Mesenchymal stem cell (in vitro differentiated cells and primary cell): ENCODE data around the gene C16orf92.

Source experiments
- DNase-seq: peaks from one replicate; pipeline ENCODE4 v3.0.0-alpha.2; 2013
- H2AFZ ChIP-seq: one replicate; pipeline ENCODE4 v1.6.1; 2013; ENCODE audit warnings: low read depth, mild to moderate bottlenecking, control low read depth, inconsistent platforms, low read length, moderate library complexity
- H2AK5ac ChIP-seq: 2 replicates; pipeline ENCODE4 v1.6.1; 2013; ENCODE audit warnings: low read length, moderate library complexity, mild to moderate bottlenecking, inconsistent platforms; ENCODE audit not compliant: severe bottlenecking
- H2BK120ac ChIP-seq: one replicate; pipeline ENCODE4 v1.6.1; 2013; ENCODE audit warnings: low read depth, mild to moderate bottlenecking, inconsistent platforms, low read length, moderate library complexity
- H2BK12ac ChIP-seq, 2 experiments: one replicate each; pipeline ENCODE4 v1.6.1; 2013; ENCODE audit warnings: inconsistent platforms in 2 of 2, low read length in 2 of 2, mild to moderate bottlenecking in 2 of 2, moderate library complexity in 2 of 2, control low read depth in 1 of 2
- H2BK15ac ChIP-seq: one replicate; pipeline ENCODE4 v1.6.1; 2013; ENCODE audit warnings: mild to moderate bottlenecking, low read depth, inconsistent platforms; ENCODE audit not compliant: poor library complexity, severe bottlenecking
- H2BK5ac ChIP-seq: 2 replicates; pipeline ENCODE4 v1.6.1; 2013; ENCODE audit warnings: low read depth, mild to moderate bottlenecking, low read length, control low read depth, inconsistent platforms; ENCODE audit not compliant: poor library complexity, severe bottlenecking
- H3K14ac ChIP-seq, 2 experiments: one replicate each; pipeline ENCODE4 v1.6.1; 2013; ENCODE audit warnings: inconsistent platforms in 2 of 2, low read length in 2 of 2, control low read depth in 1 of 2, mild to moderate bottlenecking in 1 of 2, moderate library complexity in 1 of 2
- H3K18ac ChIP-seq, 2 experiments: one replicate each; pipeline ENCODE4 v1.6.1; 2013; ENCODE audit warnings: inconsistent platforms in 2 of 2, low read length in 2 of 2, control low read depth in 1 of 2, low read depth in 1 of 2, mild to moderate bottlenecking in 1 of 2
- H3K23ac ChIP-seq, 2 experiments: one replicate each; pipeline ENCODE4 v1.6.1; 2013; ENCODE audit warnings: inconsistent platforms in 2 of 2, low read length in 2 of 2, mild to moderate bottlenecking in 2 of 2, moderate library complexity in 2 of 2, control low read depth in 1 of 2
- H3K27ac ChIP-seq: 2 replicates; pipeline ENCODE4 v1.5.1; 2013; ENCODE audit warnings: mild to moderate bottlenecking, moderate library complexity, low read length, control low read depth, inconsistent platforms; ENCODE audit not compliant: poor library complexity, severe bottlenecking
- H3K27me3 ChIP-seq, 2 experiments: 2 replicates each; pipeline versions ENCODE4 v1.6.1 to v1.7.0; 2013; ENCODE audit warnings: low read length in 2 of 2, mild to moderate bottlenecking in 2 of 2, moderate library complexity in 2 of 2, control low read depth in 1 of 2, inconsistent platforms in 1 of 2; ENCODE audit not compliant: control insufficient read depth in 1 of 2, insufficient read depth in 1 of 2
- H3K36me3 ChIP-seq, 2 experiments: 2 replicates each; pipeline versions ENCODE4 v1.6.1 to v1.7.0; 2013; ENCODE audit warnings: low read length in 2 of 2, control low read depth in 1 of 2, inconsistent platforms in 1 of 2, low read depth in 1 of 2, mild to moderate bottlenecking in 1 of 2; ENCODE audit not compliant: insufficient read depth in 2 of 2, control insufficient read depth in 1 of 2
- H3K4ac ChIP-seq, 2 experiments: one replicate each; pipeline ENCODE4 v1.6.1; 2013; ENCODE audit warnings: inconsistent platforms in 2 of 2, low read length in 2 of 2, mild to moderate bottlenecking in 2 of 2, moderate library complexity in 2 of 2, control low read depth in 1 of 2, low read depth in 1 of 2
- H3K4me1 ChIP-seq: 2 replicates; pipeline ENCODE4 v1.6.1; 2013; ENCODE audit warnings: low read depth, low read length, control low read depth; ENCODE audit not compliant: control insufficient read depth, insufficient read depth
- H3K4me2 ChIP-seq: 2 replicates; pipeline ENCODE4 v1.6.1; 2013; ENCODE audit warnings: low read length, mild to moderate bottlenecking, inconsistent platforms; ENCODE audit not compliant: poor library complexity, severe bottlenecking
- H3K4me3 ChIP-seq, 2 experiments: 2 replicates each; pipeline versions ENCODE4 v1.5.1 to v1.7.0; 2013; ENCODE audit warnings: low read length in 2 of 2, mild to moderate bottlenecking in 2 of 2, control low read depth in 1 of 2, low read depth in 1 of 2; ENCODE audit not compliant: insufficient read depth in 1 of 2
- H3K79me1 ChIP-seq: replicated peaks from 2 replicates; pipeline ENCODE4 v1.6.1; 2013; ENCODE audit warnings: mild to moderate bottlenecking, control low read depth, low read length, inconsistent platforms; ENCODE audit not compliant: poor library complexity, severe bottlenecking
- H3K9ac ChIP-seq: 2 replicates; pipeline ENCODE4 v1.7.0; 2013; ENCODE audit warnings: mild to moderate bottlenecking, low read length, moderate library complexity
- H3K9me3 ChIP-seq: 2 replicates; pipeline ENCODE4 v1.7.0; 2013; ENCODE audit warnings: mild to moderate bottlenecking, low read length; ENCODE audit not compliant: control insufficient read depth
- H4K8ac ChIP-seq: one replicate; pipeline ENCODE4 v1.6.1; 2013; ENCODE audit warnings: inconsistent platforms, mild to moderate bottlenecking, low read length, moderate library complexity
- H4K91ac ChIP-seq: one replicate; pipeline ENCODE4 v1.6.1; 2013; ENCODE audit warnings: mild to moderate bottlenecking, low read length, inconsistent platforms
- WGBS: methylation state at CpG from one replicate; pipeline ENCODE4 v1.1.7; 2013; ENCODE audit warnings: mixed read lengths; 5-methylcytosine and 5-hydroxymethylcytosine counted together

C16orf92 gene

GRCh38 chr16:30041841-30042240 is 18.8 kb downstream of the C16orf92 start:
- Histone ChIP-seq H2AFZ (no peak overlapping the region), H3K14ac (no peak overlapping the region), H3K4me3 (no peak overlapping the region), H2BK15ac (no peak overlapping the region), H3K27ac (no peak overlapping the region), H3K27me3 (peaks cover 5 to 12% of the 10 kb centered on the region in 2 experiments), H4K8ac (no peak overlapping the region), H3K18ac (no peak overlapping the region), H3K79me1 (no peaks in the 10 kb centered on the region), H4K91ac (no peak overlapping the region), H2BK5ac (no peak overlapping the region), H2AK5ac (no peak overlapping the region), H3K23ac (no peak overlapping the region), H2BK12ac (no peak overlapping the region), H3K9me3 (no peaks in the 10 kb centered on the region), H3K9ac (no peak overlapping the region), H2BK120ac (no peak overlapping the region), H3K4me1 (no peaks in the 10 kb centered on the region), H3K4ac (no peak overlapping the region), H3K36me3 (no peaks in the 10 kb centered on the region), H3K4me2 (no peak overlapping the region)
- WGBS = 88% methylated on average over 1 of the region's 5 CpGs
- peak; percentile 52 for DNase-seq

- H3K27me3 ChIP-seq = peaks cover 4 to 5% of the 10 kb centered on the region in 2 experiments
- H3K27ac ChIP-seq = no peak overlapping the region
- no peak overlapping the region for H3K23ac ChIP-seq
- 65% methylated on average over 6 of the region's 8 CpGs for WGBS
- no peaks in the 10 kb centered on the region for H3K36me3 ChIP-seq
- H3K18ac ChIP-seq = no peak overlapping the region
- H3K4ac ChIP-seq = no peak overlapping the region
- no peak overlapping the region for H3K4me2 ChIP-seq
- no peak overlapping the region for H4K91ac ChIP-seq
- no peak overlapping the region for H2BK12ac ChIP-seq
- no peaks in the 10 kb centered on the region for H3K4me1 ChIP-seq
- DNase-seq = no peak
- H2BK5ac ChIP-seq = no peak overlapping the region
- no peaks in the 10 kb centered on the region for H3K9me3 ChIP-seq
- no peak overlapping the region for H4K8ac ChIP-seq
- no peak overlapping the region for H3K9ac ChIP-seq
- H2AFZ ChIP-seq = no peak overlapping the region
- no peak overlapping the region for H3K14ac ChIP-seq
- H3K79me1 ChIP-seq = no peaks in the 10 kb centered on the region
- H2BK120ac ChIP-seq = no peak overlapping the region
- no peak overlapping the region for H3K4me3 ChIP-seq
- no peak overlapping the region for H2BK15ac ChIP-seq
- H2AK5ac ChIP-seq = no peak overlapping the region
These were observed 23.2 kb downstream of the C16orf92 start for GRCh38 chr16:30046178-30046577.

- no peak overlapping the region for H3K18ac ChIP-seq
- H3K36me3 ChIP-seq = no peaks in the 10 kb centered on the region
- H3K9ac ChIP-seq = no peak overlapping the region
- H3K79me1 ChIP-seq = no peaks in the 10 kb centered on the region
- H2BK15ac ChIP-seq = no peak overlapping the region
- no peak for DNase-seq
- peaks cover 4 to 5% of the 10 kb centered on the region in 2 experiments for H3K27me3 ChIP-seq
- H2BK120ac ChIP-seq = no peak overlapping the region
- no peak overlapping the region for H2AK5ac ChIP-seq
- no peak overlapping the region for H3K14ac ChIP-seq
- H2AFZ ChIP-seq = no peak overlapping the region
- H2BK5ac ChIP-seq = no peak overlapping the region
- H3K23ac ChIP-seq = no peak overlapping the region
- H4K91ac ChIP-seq = no peak overlapping the region
- H3K4me2 ChIP-seq = no peak overlapping the region
- no peak overlapping the region for H2BK12ac ChIP-seq
- H3K4ac ChIP-seq = no peak overlapping the region
- no peaks in the 10 kb centered on the region for H3K9me3 ChIP-seq
- H3K4me1 ChIP-seq = no peaks in the 10 kb centered on the region
- WGBS = no CpG with 5 or more reads among the region's 1 CpG
- H3K27ac ChIP-seq = no peak overlapping the region
- H3K4me3 ChIP-seq = no peak overlapping the region
- H4K8ac ChIP-seq = no peak overlapping the region
These were observed 23.6 kb downstream of the C16orf92 start for GRCh38 chr16:30046588-30046987.

GRCh38 chr16:30049871-30050270 is 26.9 kb downstream of the C16orf92 start:
- 95% methylated on average over 8 of the region's 8 CpGs for WGBS

More at GRCh38 chr16:30049871-30050270, 26.9 kb downstream of the C16orf92 start:
- H2BK5ac ChIP-seq = no peak overlapping the region
- no peaks in the 10 kb centered on the region for H3K9me3 ChIP-seq
- no peak overlapping the region for H3K27ac ChIP-seq
- H3K18ac ChIP-seq = no peak overlapping the region
- H2BK120ac ChIP-seq = no peak overlapping the region
- no peak for DNase-seq
- no peak overlapping the region for H3K4ac ChIP-seq
- H2BK12ac ChIP-seq = no peak overlapping the region
- peak overlapping the region; percentile 12 for H2BK15ac ChIP-seq
- H2AK5ac ChIP-seq = no peak overlapping the region
- H3K4me1 ChIP-seq = peaks cover 7% of the 10 kb centered on the region
- H4K8ac ChIP-seq = no peak overlapping the region
- H3K27me3 ChIP-seq = peaks cover 4 to 5% of the 10 kb centered on the region in 2 experiments
- H3K36me3 ChIP-seq = no peaks in the 10 kb centered on the region
- H3K9ac ChIP-seq = no peak overlapping the region
- no peak overlapping the region for H3K4me3 ChIP-seq
- no peak overlapping the region for H2AFZ ChIP-seq
- H3K23ac ChIP-seq = peak overlapping the region in 1 of 2 experiments; percentile 5
- H3K14ac ChIP-seq = no peak overlapping the region
- H3K4me2 ChIP-seq = no peak overlapping the region
- H3K79me1 ChIP-seq = peaks cover 7% of the 10 kb centered on the region
- no peak overlapping the region for H4K91ac ChIP-seq
